K562 (cell line): Measurements from ENCODE around the gene FAM3C. TPM values are rescaled to one million over a fixed set of nuclear protein-coding genes. Genes with fewer than 3 reads are reported as not detected.

Experiments
- ATAC-seq: fragments of 200-7000 bp; cut with Tn5 transposase; 3 replicates; pipeline ENCODE4 v1.9.1; 2020; ENCODE audit warnings: moderate library complexity
- BruUV-seq: library from RNA; stranded (reverse); fragments of 400-500 nt; replicated peaks from 2 replicates; lab custom pipeline; 2021; lab: Mats Ljungman, UMichigan
- CTCF ChIA-PET: fragments of 300-600 bp; formaldehyde crosslinking; extraction: SDS; loops from one replicate; lab custom pipeline; 2021; ENCODE audit warnings: low intra/inter-chr PET ratio; lab: Yijun Ruan, JAX
- POLR2A ChIA-PET: fragments of 300-600, 350-650 bp; sonication (Branson Sonifier 250); formaldehyde crosslinking; extraction: SDS; loops from one replicate; lab custom pipeline; 2021; ENCODE audit warnings: antibody characterized with exemption, inconsistent platforms; lab: Yijun Ruan, JAX
- DNase-seq, 4 experiments: peaks; one replicate each; pipeline versions ENCODE4 v3.0.0 to v3.0.0-alpha.2; 2011 to 2018; ENCODE audit warnings: low spot score in 3 of 4, mixed read lengths in 3 of 4; ENCODE audit errors: extremely low read depth in 1 of 4
- FAIRE-seq: peaks from 2 replicates; lab custom pipeline; 2011; peaks lifted over from hg19 to GRCh38; lab: Jason Lieb, UNC
- H2AFZ ChIP-seq: 2 replicates; pipeline ENCODE4 v1.6.0; 2011; ENCODE audit warnings: low read depth, low read length, control low read depth, inconsistent platforms
- H3K27ac ChIP-seq: fragments of 200-600 bp; 3 replicates; pipeline ENCODE4 v1.8.0; 2011; ENCODE audit warnings: low read depth, mild to moderate bottlenecking, control low read depth, inconsistent platforms, low read length, moderate library complexity, mixed read lengths; ENCODE audit errors: extremely low read depth
- H3K27me3 ChIP-seq, 2 experiments: fragments of 300-600 bp in 1 of 2; 2 replicates in 1 of 2; 3 replicates in 1 of 2; pipeline versions ENCODE4 v1.6.0 to v1.8.0; 2011; ENCODE audit warnings: inconsistent platforms in 2 of 2, low read length in 2 of 2, mild to moderate bottlenecking in 1 of 2, mixed read lengths in 1 of 2, moderate library complexity in 1 of 2; ENCODE audit not compliant: control insufficient read depth in 2 of 2, insufficient read depth in 2 of 2
- H3K36me3 ChIP-seq: fragments of 300-600 bp; 3 replicates; pipeline ENCODE4 v1.8.0; 2011; ENCODE audit warnings: mild to moderate bottlenecking, low read length, inconsistent platforms; ENCODE audit not compliant: control insufficient read depth, insufficient read depth
- H3K4me1 ChIP-seq, 2 experiments: fragments of 200-600 bp in 1 of 2; replicated peaks in 1 of 2; 2 replicates in 1 of 2; 3 replicates in 1 of 2; pipeline versions ENCODE4 v1.5.1 to v1.8.0; 2011; ENCODE audit warnings: inconsistent platforms in 2 of 2, low read length in 2 of 2, mild to moderate bottlenecking in 1 of 2, mixed read lengths in 1 of 2, moderate library complexity in 1 of 2; ENCODE audit not compliant: control insufficient read depth in 2 of 2, insufficient read depth in 2 of 2
- H3K4me2 ChIP-seq: 2 replicates; pipeline ENCODE4 v1.6.1; 2011; ENCODE audit warnings: low read length, control low read depth, inconsistent platforms, mixed read lengths; ENCODE audit not compliant: insufficient read depth
- H3K4me3 ChIP-seq: fragments of 200-600 bp; sonication (generic), shearing (Covaris generic); 2 replicates; pipeline ENCODE4 v1.5.1; 2016; ENCODE audit warnings: control low read depth, inconsistent platforms
- H3K79me2 ChIP-seq: fragments of 200-600 bp; 3 replicates; pipeline ENCODE4 v1.8.0; 2011; ENCODE audit warnings: low read length, inconsistent platforms; ENCODE audit not compliant: control insufficient read depth, insufficient read depth
- H3K9ac ChIP-seq, 2 experiments: 2 replicates each; pipeline versions ENCODE4 v1.6.0 to v1.6.1; 2011; ENCODE audit warnings: low read depth in 2 of 2, low read length in 2 of 2, control low read depth in 1 of 2, inconsistent platforms in 1 of 2, mild to moderate bottlenecking in 1 of 2, mixed read lengths in 1 of 2; ENCODE audit not compliant: insufficient read depth in 1 of 2
- H3K9me1 ChIP-seq: one replicate; pipeline ENCODE4 v1.6.0; 2011; ENCODE audit warnings: inconsistent platforms, mild to moderate bottlenecking, low read length, moderate library complexity; ENCODE audit not compliant: control insufficient read depth, insufficient read depth
- H3K9me3 ChIP-seq: replicated peaks from 2 replicates; pipeline ENCODE4 v1.5.1; 2011; ENCODE audit warnings: low read depth, low read length, inconsistent platforms; ENCODE audit not compliant: control insufficient read depth, insufficient read depth
- H4K20me1 ChIP-seq: replicated peaks from 2 replicates; pipeline ENCODE4 v1.6.1; 2011; ENCODE audit warnings: low read length, inconsistent platforms, mixed read lengths; ENCODE audit not compliant: control insufficient read depth, insufficient read depth
- DIDO1 ChIP-seq: fragments of 450-650 bp; IDR thresholded peaks from 2 replicates; pipeline ENCODE4 v1.6.1; 2016; ENCODE audit warnings: low read depth, missing biosample characterization, missing genetic modification characterization
- DMBX1 ChIP-seq: fragments of 250-450 bp; sonication (Bioruptor Pico); IDR thresholded peaks from 2 replicates; pipeline ENCODE4 v1.8.0; 2022; ENCODE audit warnings: inconsistent platforms, mild to moderate bottlenecking, moderate library complexity, borderline replicate concordance
- NFIC ChIP-seq: fragments of 450-650 bp; IDR thresholded peaks from 2 replicates; pipeline ENCODE4 v1.6.1; 2017; ENCODE audit warnings: mild to moderate bottlenecking, inconsistent platforms
- POLR2A ChIP-seq: fragments of 450-650 bp; conservative IDR thresholded peaks from 2 replicates; pipeline ENCODE4 v1.6.1; 2016
- WGBS: fragments of 100-300 bp; shearing (Covaris generic); methylation state at CpG from one replicate; pipeline ENCODE4 v1.1.6; 2016; ENCODE audit warnings: low coverage, mixed read lengths; ENCODE audit not compliant: insufficient coverage; ENCODE audit errors: missing lambda C conversion rate; 5-methylcytosine and 5-hydroxymethylcytosine counted together
- in situ Hi-C: fragments of 300-500 bp; cut with MboI; formaldehyde crosslinking; loops from 4 replicates; pipeline ENCODE4 v1.15.0; 2018; ENCODE audit warnings: inconsistent platforms, mixed read lengths
- intact Hi-C: fragments of 100-400 bp; cut with micrococcal nuclease; formaldehyde crosslinking; loops from 2 replicates; pipeline ENCODE4 v1.14.2; 2022
- polyA plus RNA-seq, 8 experiments: library from polyadenylated mRNA; depleted of rRNA in 4 of 8; stranded (reverse) in 5 of 8; unstranded in 3 of 8; fragments of >200 nt; fragmentation: Nextera tagmentation in 2 of 8; fragmentation: Illumina TruSeq in 1 of 8; extraction: Ambion mirVana in 2 of 8; extraction: Trizol in 1 of 8; gene quantifications; 2 replicates each; pipeline versions ENCODE4 v1.2.1 to v1.2.3, GENCODE V29; 2011 to 2014; ENCODE audit warnings: inconsistent platforms in 1 of 8, missing spikeins in 1 of 8
- total RNA-seq, 7 experiments: library from RNA; depleted of rRNA in 6 of 7; stranded (reverse); fragments of >200 nt in 6 of 7; fragmentation: Illumina TruSeq in 2 of 7; extraction: Trizol in 2 of 7; gene quantifications; 2 replicates each; pipeline versions ENCODE4 v1.2.1 to v1.2.3, GENCODE V29; 2011 to 2021; ENCODE audit warnings: low replicate concordance in 1 of 7
- TF ChIP-seq, protein P1 (sequence below): sonication (generic); formaldehyde crosslinking; IDR thresholded peaks from 2 replicates; pipeline ENCODE4 v1.8.1; 2023; ENCODE audit warnings: mild to moderate bottlenecking, missing genetic modification reagents

The FAM3C gene
- total and polyA plus RNA-seq, 9 of the 15 experiments (the other 6 are each of a cell fraction or from before 2014, with no cell fraction given): 10.6 to 42.6 (median 30.0) TPM

DNA sequence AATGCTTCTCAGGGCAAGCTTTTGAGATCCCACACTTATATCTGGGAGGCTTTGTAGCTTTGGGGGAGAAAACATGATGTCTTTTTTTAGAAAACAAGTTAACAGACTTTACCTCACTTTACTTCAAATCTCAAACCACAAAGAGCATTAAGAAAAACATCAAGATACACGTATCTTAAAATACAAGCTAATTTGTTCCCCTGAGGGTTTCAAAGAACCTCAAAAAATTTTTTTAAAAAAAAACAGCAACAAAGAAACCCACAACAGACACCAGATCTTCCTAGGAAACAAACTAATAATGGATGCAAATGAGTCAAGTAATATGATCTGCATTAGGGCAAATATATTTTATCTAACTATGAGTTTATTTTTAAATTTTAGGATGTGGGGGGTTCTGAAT, 24.7 kb downstream of the FAM3C start (continued):
- TF ChIP-seq, protein P1, sequence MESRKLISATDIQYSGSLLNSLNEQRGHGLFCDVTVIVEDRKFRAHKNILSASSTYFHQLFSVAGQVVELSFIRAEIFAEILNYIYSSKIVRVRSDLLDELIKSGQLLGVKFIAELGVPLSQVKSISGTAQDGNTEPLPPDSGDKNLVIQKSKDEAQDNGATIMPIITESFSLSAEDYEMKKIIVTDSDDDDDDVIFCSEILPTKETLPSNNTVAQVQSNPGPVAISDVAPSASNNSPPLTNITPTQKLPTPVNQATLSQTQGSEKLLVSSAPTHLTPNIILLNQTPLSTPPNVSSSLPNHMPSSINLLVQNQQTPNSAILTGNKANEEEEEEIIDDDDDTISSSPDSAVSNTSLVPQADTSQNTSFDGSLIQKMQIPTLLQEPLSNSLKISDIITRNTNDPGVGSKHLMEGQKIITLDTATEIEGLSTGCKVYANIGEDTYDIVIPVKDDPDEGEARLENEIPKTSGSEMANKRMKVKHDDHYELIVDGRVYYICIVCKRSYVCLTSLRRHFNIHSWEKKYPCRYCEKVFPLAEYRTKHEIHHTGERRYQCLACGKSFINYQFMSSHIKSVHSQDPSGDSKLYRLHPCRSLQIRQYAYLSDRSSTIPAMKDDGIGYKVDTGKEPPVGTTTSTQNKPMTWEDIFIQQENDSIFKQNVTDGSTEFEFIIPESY (CRISPR knock-in tag): no peak
- no peak for TF ChIP-seq POLR2A
- TF ChIP-seq DIDO1: no peak

- Histone ChIP-seq H2AFZ (no peak overlapping the region), H3K27ac (no peak overlapping the region), H4K20me1 (no peaks in the 10 kb centered on the region), H3K4me2 (no peak overlapping the region), H3K9me3 (no peaks in the 10 kb centered on the region), H3K9me1 (no peaks in the 10 kb centered on the region), H3K79me2 (no peaks in the 10 kb centered on the region), H3K4me3 (no peak overlapping the region), H3K27me3 (no peaks in the 10 kb centered on the region), H3K4me1 (no peaks in the 10 kb centered on the region), H3K9ac (no peak overlapping the region), H3K36me3 (peaks cover 61% of the 10 kb centered on the region; the same call in 2 of the 3 replicates)
- FAIRE-seq: no peak
- in situ Hi-C loops (loop anchor here (25.0 kb wide), 1 partner anchor 618 kb away; no protein-coding TSS in a partner anchor), intact Hi-C loops (no loop called here)
- DNase-seq: no peak
- ChIA-PET POLR2A (interaction anchor here (0.7 to 1.0 kb wide), 3 partner anchors 17 to 27 kb away, joined by 3 to 6 read pairs (median 3); partner anchors contain the start of gene FAM3C), CTCF (no interaction called here)
- TF ChIP-seq DMBX1 (CRISPR knock-in tag) (no peak), NFIC (peak; percentile 18; the same call in 1 of the 2 replicates)
- no peak; the same call in 2 of the 3 replicates for ATAC-seq
- no TSS peak for BruUV-seq
- WGBS: 84% methylated on average over 2 of the region's 2 CpGs
Measured at GRCh38 chr7:121369462-121369861, 26.6 kb downstream of the FAM3C start.
